ENCODE measurements around the gene MBNL1. TPM values are rescaled to one million over a fixed set of nuclear protein-coding genes. Genes with fewer than 3 reads are reported as not detected.

MBNL1 gene
- total RNA-seq, 6 donors from 2014 or later, result 231 to 506 (median 357) TPM

DNA sequence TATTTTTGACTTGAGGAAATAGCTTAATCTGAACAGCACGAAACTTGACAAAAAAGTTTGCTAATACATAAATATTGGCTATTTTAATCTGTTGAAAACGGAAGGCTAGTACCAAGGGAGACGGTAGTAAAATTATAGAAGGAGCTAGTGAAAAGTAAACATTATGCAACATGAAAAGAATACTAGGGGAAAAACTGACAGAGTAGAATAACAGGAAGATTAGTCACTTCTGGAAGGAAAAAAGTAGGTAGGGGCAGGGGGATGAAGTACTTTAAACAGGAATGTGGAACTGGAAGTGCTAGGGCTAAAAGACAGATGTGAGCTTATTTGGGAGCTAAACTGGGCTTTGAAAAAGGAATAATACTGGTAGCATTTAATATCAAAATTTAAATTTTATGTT lies 60.1 kb downstream of the MBNL1 start:
- Histone ChIP-seq H3K9me3 (no peaks in the 10 kb centered on the region), H3K27ac (peak overlapping the region; percentile 21 to 66 (median 34)), H3K27me3 (no peaks in the 10 kb centered on the region), H3K4me3 (no peak overlapping the region), H3K36me3 (no peaks in the 10 kb centered on the region), H3K4me1 (peaks cover 61 to 76% (median 67%) of the 10 kb centered on the region in 4 donors)
- 7 to 10% methylated on average over 3 of the region's 3 CpGs for WGBS, 2 donors
- TF ChIP-seq POLR2AphosphoS5 (IDR thresholded peaks at IDR 0.05) (no peak), EP300 (IDR thresholded peaks at IDR 0.05) (peak in 2 of 4 donors; percentile 44 to 74)
- TF ChIP-seq, protein P1, sequence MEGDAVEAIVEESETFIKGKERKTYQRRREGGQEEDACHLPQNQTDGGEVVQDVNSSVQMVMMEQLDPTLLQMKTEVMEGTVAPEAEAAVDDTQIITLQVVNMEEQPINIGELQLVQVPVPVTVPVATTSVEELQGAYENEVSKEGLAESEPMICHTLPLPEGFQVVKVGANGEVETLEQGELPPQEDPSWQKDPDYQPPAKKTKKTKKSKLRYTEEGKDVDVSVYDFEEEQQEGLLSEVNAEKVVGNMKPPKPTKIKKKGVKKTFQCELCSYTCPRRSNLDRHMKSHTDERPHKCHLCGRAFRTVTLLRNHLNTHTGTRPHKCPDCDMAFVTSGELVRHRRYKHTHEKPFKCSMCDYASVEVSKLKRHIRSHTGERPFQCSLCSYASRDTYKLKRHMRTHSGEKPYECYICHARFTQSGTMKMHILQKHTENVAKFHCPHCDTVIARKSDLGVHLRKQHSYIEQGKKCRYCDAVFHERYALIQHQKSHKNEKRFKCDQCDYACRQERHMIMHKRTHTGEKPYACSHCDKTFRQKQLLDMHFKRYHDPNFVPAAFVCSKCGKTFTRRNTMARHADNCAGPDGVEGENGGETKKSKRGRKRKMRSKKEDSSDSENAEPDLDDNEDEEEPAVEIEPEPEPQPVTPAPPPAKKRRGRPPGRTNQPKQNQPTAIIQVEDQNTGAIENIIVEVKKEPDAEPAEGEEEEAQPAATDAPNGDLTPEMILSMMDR (IDR thresholded peaks at IDR 0.05), result no peak
- DNase-seq, result no peak
- ATAC-seq (ENCODE audit: low FRiP score in 2 of 2), result peak in 1 of 2 donors; percentile 85

DNA sequence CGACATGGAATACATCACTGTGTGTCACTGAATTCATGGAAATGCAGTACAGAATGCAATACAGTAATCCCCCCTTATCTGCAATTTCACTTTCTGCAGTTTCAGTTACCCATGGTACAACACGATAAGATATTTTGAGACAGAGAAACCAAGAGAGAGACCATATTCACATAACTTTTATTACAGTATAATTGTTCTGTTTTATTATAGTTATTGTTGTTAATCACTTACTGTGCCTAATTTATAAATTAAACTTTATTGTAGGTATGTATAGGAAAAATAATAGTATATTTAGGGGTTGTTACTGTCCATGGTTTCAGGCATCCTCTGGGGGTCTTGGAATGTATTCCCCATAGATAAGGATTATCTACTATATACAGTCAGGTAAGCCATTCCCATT lies 61.8 kb downstream of the MBNL1 start:
- peaks cover 0 to under 1% (median 0%) of the 10 kb centered on the region in 4 donors for H3K36me3 ChIP-seq
- no peak overlapping the region for H3K4me3 ChIP-seq
- H3K9me3 ChIP-seq, result no peaks in the 10 kb centered on the region
- no peak for TF ChIP-seq EP300 (IDR thresholded peaks at IDR 0.05)
- TF ChIP-seq POLR2AphosphoS5 (IDR thresholded peaks at IDR 0.05), result no peak
- no peaks in the 10 kb centered on the region for H3K27me3 ChIP-seq
- H3K4me1 ChIP-seq, result peaks cover 61 to 80% (median 68%) of the 10 kb centered on the region in 4 donors
- H3K27ac ChIP-seq, result peak overlapping the region; percentile 29 to 79 (median 54)
- DNase-seq, result no peak
- no peak for ATAC-seq (ENCODE audit: low FRiP score in 2 of 2)
- WGBS, 2 donors, result 39 to 60% methylated on average over 2 of the region's 2 CpGs

DNA sequence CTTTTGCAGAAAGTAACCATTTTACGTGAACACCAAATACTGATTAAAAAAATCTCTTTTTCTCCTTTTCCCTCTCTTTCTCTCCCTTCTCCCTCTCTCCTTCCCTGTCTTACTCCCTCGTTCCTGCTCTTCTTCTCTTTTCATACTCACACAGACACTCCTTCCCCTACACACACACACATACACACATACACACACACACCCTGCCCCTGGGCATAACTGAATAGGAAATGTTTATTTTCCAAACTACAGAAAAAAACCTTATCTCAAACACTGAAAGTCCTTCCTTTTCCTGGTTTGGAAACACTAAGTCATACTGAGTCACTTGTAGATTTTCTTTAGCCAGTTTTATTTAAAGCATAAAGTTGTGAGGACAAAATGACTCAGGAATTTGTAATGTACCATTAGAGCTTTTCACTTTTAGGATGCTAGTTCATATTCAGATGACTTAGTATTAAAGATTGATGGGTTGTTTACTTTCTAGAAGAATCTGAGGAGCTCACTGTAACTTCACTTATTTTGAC lies 62.4 kb downstream of the MBNL1 start:
- ATAC-seq (ENCODE audit: low FRiP score in 2 of 2), result peak; percentile 69 to 73
- TF ChIP-seq EP300 (IDR thresholded peaks at IDR 0.05) (peak in 2 of 4 donors; percentile 43 to 68), POLR2AphosphoS5 (IDR thresholded peaks at IDR 0.05) (peak in 1 of 2 donors; percentile 35), POLR2A (IDR thresholded peaks at IDR 0.05) (no peak)
- TF ChIP-seq, protein P1 (IDR thresholded peaks at IDR 0.05), result no peak
- DNase-seq, result no peak
- WGBS, 2 donors, result 52% methylated on average over 2 of the region's 2 CpGs
- Histone ChIP-seq H3K27me3 (no peaks in the 10 kb centered on the region), H3K9me3 (no peaks in the 10 kb centered on the region), H3K4me3 (no peak overlapping the region), H3K27ac (peak overlapping the region; percentile 29 to 79 (median 52)), H3K36me3 (peaks cover 0 to 6% (median 0%) of the 10 kb centered on the region in 4 donors), H3K4me1 (peaks cover 61 to 80% (median 68%) of the 10 kb centered on the region in 4 donors)

DNA sequence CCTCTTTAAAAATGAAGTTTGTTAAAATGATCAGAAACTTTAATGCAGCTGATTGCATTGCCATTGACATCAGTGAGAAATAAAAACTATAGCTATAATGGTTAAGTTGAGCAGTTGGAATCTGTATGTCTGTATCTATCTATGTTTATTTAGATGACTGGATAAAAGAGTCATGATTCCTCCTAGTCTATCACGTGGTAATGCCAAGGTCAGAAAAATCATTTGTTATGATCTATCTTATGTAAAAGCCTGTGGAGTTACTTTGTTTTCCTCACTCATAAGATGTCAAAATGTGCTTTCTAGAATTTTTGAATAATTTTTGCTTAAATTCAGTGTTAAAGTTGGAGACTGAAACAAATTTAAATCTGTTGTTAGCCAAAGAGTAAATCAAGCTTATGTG lies 63.3 kb downstream of the MBNL1 start:
- Histone ChIP-seq H3K4me1 (peaks cover 57 to 76% (median 68%) of the 10 kb centered on the region in 4 donors), H3K4me3 (no peak overlapping the region), H3K27ac (peak overlapping the region in 3 of 4 donors; percentile 29 to 79 (median 48)), H3K9me3 (no peaks in the 10 kb centered on the region), H3K36me3 (peaks cover 0 to 6% (median 0%) of the 10 kb centered on the region in 4 donors), H3K27me3 (no peaks in the 10 kb centered on the region)
- TF ChIP-seq EP300 (IDR thresholded peaks at IDR 0.05) (no peak), POLR2AphosphoS5 (IDR thresholded peaks at IDR 0.05) (no peak), POLR2A (IDR thresholded peaks at IDR 0.05) (no peak)
- TF ChIP-seq, protein P1 (IDR thresholded peaks at IDR 0.05), result no peak
- no peak for DNase-seq
- no peak for ATAC-seq (ENCODE audit: low FRiP score in 2 of 2)
- WGBS, 2 donors, result 29 to 45% methylated on average over 1 of the region's 1 CpG

DNA sequence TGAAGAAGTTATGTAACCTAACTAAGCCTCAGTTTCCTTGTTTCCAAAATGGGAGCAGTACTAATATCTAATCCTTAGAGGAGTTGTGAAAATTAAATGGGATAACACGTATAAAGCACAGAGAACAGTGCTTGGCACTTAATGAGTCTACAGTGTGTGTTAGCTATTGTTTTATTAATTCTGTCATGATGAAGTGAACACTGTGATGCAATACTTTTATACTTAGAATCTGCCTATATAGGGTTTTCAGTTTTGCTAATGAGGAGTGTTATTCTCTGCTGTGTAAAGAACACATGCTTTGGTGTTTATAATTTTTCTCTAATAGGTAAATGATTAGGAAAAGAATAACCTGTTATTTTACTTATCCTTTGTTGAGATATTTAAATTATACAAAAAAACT lies 65.2 kb downstream of the MBNL1 start:
- H3K9me3 ChIP-seq, result no peaks in the 10 kb centered on the region
- ATAC-seq (ENCODE audit: low FRiP score in 2 of 2) (no peak), DNase-seq (no peak)
- 71 to 74% methylated on average over 1 of the region's 1 CpG for WGBS, 2 donors
- H3K27ac ChIP-seq, result peak overlapping the region in 1 of 4 donors; percentile 79
- TF ChIP-seq, protein P1 (IDR thresholded peaks at IDR 0.05), result no peak
- TF ChIP-seq POLR2A (IDR thresholded peaks at IDR 0.05), result no peak
- H3K36me3 ChIP-seq, result peaks cover 0 to 6% (median 0%) of the 10 kb centered on the region in 4 donors
- H3K4me1 ChIP-seq, result peaks cover 37 to 58% (median 50%) of the 10 kb centered on the region in 4 donors
- no peak overlapping the region for H3K4me3 ChIP-seq
- H3K27me3 ChIP-seq, result no peaks in the 10 kb centered on the region

Data from upper lobe of left lung (tissue), 6 donors.